Epithelial cell of esophagus (primary cell): ENCODE data around the gene FAM171A2.
"Not testable (repeated sequence)": the region's sequence is repeated elsewhere in the genome, so short reads cannot be mapped to it uniquely, and the experiment has no call there.

ENCODE experiments used
- DNase-seq: peaks from one replicate; pipeline ENCODE4 v3.0.0; 2010; ENCODE audit warnings: low read depth
- H3K4me3 ChIP-seq: 2 replicates; pipeline ENCODE4 v1.5.1; 2011; ENCODE audit warnings: mild to moderate bottlenecking, low read length, control low read depth
- TF ChIP-seq, protein P1 (sequence below): IDR thresholded peaks from 2 replicates; pipeline ENCODE4 v1.5.1; 2011; ENCODE audit warnings: low read depth, mild to moderate bottlenecking, low read length, control low read depth, inconsistent platforms; ENCODE audit not compliant: insufficient read depth; ENCODE audit errors: missing control alignments

Gene FAM171A2

DNA sequence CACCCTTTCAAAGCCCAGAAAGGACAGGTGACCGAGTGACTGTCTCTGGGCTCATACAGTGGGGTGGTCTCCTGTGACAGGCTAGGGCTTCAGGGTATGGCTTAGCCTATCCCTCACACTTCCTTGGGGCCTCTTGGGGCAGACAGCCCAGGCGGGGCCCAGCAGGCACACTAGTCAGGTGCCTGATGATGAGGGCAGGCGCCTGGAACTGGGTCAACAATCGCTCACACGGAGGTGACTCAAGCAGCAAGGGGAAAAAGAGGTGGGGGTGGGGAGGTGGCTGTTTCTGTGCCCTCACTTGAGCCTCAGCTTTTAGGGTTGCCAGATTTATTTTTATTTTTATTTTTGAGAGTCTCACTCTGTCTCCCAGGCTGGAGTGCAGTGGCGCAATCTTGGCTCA lies 25.0 kb downstream of the FAM171A2 start:
- peak; percentile 62 for DNase-seq
- no peak overlapping the region for H3K4me3 ChIP-seq
- TF ChIP-seq, protein P1, sequence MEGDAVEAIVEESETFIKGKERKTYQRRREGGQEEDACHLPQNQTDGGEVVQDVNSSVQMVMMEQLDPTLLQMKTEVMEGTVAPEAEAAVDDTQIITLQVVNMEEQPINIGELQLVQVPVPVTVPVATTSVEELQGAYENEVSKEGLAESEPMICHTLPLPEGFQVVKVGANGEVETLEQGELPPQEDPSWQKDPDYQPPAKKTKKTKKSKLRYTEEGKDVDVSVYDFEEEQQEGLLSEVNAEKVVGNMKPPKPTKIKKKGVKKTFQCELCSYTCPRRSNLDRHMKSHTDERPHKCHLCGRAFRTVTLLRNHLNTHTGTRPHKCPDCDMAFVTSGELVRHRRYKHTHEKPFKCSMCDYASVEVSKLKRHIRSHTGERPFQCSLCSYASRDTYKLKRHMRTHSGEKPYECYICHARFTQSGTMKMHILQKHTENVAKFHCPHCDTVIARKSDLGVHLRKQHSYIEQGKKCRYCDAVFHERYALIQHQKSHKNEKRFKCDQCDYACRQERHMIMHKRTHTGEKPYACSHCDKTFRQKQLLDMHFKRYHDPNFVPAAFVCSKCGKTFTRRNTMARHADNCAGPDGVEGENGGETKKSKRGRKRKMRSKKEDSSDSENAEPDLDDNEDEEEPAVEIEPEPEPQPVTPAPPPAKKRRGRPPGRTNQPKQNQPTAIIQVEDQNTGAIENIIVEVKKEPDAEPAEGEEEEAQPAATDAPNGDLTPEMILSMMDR: no peak

DNA sequence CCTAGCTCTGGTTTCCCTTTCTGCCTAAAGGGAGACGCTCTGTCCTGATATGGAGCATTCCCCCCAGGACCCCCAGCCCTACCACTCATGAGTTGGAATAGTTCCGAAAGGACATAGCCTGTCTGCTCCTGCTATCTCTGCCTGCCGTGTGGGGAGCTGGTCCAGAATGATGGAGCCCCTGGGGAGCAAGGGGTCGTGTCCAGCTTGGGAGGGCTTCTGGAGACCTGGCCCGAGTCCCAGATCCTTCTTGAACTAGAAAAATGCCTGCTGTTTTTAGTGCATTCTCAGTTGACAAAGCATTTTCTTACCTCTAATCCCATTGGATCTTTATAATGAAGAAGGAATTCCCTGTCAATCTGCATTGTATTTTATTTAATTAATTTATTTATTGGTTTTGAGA lies 27.7 kb downstream of the FAM171A2 start:
- no peak for DNase-seq
- TF ChIP-seq, protein P1: no peak

DNA sequence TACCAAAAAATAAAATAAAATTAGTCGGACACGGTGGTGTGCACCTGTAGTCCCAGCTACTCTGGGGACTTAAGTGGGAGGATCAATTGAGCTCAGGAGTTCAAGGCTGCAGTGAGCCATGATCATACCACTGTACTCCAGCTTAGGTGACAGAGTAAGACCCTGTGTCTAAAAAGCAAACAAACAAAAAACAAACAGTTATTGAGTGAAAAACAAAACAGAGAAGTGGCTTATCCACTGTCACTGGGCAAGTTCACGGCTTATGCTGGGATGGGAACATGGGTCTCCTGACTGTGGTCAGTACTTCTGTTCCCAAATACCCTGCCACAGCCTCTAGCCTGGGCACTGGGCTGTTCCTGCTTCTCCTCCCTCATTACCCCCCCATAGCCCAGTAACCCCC lies 28.1 kb downstream of the FAM171A2 start:
- no peak for DNase-seq
- TF ChIP-seq, protein P1: no peak
- H3K4me3 ChIP-seq: no peak overlapping the region

More for the DNA sequence above, 27.7 kb downstream of the FAM171A2 start:
- no peak overlapping the region for H3K4me3 ChIP-seq

DNA sequence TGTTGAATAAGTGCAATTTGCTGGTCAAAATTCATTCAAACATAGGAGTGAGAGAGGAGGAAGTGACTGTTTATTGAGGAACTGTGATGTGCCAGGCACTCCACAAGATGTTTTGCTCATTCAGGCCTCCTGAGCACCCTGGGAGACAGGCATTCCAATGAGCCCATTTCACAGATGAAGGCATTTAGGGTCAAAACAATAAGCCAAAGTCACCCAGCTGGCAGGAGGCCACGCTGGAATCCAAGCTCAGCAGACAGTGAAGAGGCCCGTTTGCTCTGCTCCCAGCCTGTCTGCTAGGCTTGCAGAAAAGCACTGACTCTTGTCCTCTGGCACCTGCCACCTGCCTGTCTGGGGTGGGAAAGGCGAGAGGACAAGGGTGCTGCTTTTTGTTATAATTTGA lies 28.9 kb downstream of the FAM171A2 start:
- H3K4me3 ChIP-seq: no peak overlapping the region
- no peak for DNase-seq
- TF ChIP-seq, protein P1: no peak

DNA sequence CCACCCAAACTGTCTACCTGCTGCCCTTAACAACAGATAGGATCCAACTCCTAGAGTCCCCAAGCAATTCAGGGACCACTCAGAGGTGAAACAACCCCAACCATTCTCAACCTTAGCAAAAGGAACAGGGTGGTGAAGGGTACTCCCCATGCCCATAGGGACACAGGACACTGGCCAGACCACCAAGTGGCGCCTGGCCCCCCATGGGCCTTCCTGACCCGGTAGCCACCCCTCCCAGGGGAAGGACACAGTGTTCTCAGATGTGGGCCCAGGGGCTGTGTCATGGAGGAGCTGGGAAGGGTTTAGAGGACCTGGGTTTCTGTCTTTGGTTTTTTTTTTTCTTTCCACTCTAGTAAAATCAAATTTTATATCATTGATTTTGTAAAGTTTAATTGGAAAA lies 29.3 kb downstream of the FAM171A2 start:
- TF ChIP-seq, protein P1: no peak
- DNase-seq: no peak
- H3K4me3 ChIP-seq: no peak overlapping the region

DNA sequence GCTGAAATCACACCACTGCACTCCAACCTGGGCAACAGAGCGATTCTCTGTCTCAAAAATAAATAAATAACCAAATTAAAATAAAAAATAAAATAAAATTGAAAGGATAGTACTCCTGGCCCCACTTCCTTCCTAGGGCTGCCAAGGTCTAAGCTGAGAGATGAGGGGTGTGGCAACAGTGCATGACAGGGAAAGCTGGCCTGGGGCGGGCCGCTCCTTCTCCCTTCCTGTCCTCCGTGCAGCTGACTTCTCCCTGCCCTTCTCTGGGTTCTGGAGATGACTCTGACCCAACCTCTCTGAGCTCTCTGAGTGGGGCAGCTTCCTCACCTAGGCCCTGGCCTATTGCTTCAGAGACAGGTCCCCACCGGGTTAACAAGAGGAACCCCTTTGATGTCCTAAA lies 30.3 kb downstream of the FAM171A2 start:
- peak; percentile 49 for DNase-seq

DNA sequence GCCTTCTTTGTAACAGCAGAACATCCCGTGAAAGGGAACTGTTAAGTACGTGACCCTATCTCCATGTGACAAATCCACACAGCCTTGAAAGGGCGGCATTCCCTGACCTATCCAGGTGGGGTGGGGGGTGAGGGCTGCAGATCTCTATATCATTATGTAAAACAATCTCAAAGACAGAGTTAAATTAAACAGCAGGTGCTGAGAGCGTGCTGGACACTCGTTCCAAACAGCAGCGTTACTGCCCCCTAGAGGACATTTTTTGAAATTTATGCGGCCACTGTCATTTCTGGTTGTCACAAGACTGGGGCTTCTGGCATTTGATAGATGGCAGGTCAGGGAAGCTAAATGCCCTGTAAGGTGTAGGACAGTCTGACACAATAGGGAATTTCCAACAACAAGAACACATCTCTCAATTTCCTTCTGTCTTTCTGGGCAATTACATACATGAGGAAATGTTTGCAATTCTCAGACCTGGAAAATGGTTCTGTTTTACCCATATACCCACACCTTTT lies 32.3 kb downstream of the FAM171A2 start:
- peak; percentile 75 for DNase-seq
- H3K4me3 ChIP-seq: no peak overlapping the region
- TF ChIP-seq, protein P1: peak; percentile 76

More for the DNA sequence above, 30.3 kb downstream of the FAM171A2 start:
- H3K4me3 ChIP-seq: no peak overlapping the region
- TF ChIP-seq, protein P1: no peak

DNA sequence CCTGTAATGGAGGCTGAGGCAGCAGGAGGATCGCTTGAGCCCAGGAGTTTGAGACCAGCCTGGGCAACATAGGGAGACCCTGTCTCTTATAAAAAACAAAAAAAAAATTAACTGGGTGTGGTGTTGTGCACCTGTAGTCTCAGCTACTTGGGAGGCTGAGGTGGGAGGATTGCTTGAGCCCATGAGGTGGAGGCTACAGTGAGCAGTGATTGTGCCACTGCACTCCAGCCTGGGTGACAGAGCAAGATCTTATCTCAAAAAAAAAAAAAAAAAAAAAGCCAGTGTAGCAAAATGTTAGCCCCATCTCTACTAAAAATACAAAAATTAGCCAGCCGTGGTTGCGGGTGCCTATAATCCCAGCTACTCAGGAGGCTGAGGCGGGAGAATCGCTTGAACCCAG lies 33.4 kb downstream of the FAM171A2 start:
- H3K4me3 ChIP-seq, DNase-seq: not testable (repeated sequence)

DNA sequence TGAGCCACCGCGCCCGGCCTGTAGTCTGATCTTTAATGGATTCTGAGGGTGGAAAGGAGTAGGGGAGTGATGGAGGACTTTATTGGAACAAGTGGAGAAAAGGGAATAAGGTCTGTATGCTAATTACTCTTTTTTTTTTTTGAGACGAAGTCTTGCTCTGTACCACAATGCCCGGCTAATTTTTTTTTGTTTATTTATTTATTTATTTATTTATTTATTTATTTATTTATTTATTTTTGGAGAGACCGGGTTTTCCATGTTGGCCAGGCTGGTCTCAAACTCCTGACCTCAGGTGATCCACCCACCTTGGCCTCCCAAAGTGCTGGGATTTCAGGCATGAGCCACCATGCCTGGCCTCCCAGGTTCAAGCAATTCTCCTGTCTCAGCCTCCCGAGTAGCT lies 34.1 kb downstream of the FAM171A2 start:
- not testable (repeated sequence) for H3K4me3 ChIP-seq, DNase-seq
